ENCODE measurements around the gene ZNF25.

GRCh38 chr10:38010119-38010903 lies 33.9 kb upstream of the ZNF25 start, which contains the start of gene ZNF33A:
- TF ChIP-seq CTCF (conservative IDR thresholded peaks at IDR 0.05; ENCODE audit: low read length) = no peak
- no peak for TF ChIP-seq EZH2phosphoT487 (IDR thresholded peaks at IDR 0.05; ENCODE audit: borderline replicate concordance)

Data from Loucy (cell line).